HG03097 (cell line): Measurements from ENCODE around the gene CNGB1.
"Not testable (repeated sequence)": the region's sequence is repeated elsewhere in the genome, so short reads cannot be mapped to it uniquely, and the experiment has no call there.

ENCODE experiments used
- ATAC-seq: cut with Tn5 transposase; IDR thresholded peaks from one replicate; pipeline ENCODE4 v1.9.1; 2021; ENCODE audit not compliant: unreplicated experiment, low FRiP score

CNGB1 gene

DNA sequence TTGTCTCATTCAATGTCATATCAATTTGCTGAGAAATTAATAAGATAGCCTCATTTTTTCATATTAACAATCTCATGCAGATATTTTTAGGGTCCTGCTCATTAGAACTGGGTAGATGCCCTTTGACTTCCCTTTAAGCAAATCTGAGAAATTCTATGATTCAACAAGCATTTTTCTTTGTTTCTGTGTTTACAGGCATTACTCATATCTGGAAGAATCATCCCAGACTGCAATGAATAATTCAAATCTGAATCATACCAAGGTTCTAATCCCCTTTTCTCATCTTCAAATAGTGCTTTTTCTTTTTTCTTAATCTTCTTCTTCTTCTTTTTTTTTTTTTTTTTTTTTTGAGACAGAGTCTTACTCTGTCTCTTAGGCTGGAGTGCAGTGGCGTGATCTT lies 99.5 kb downstream of the CNGB1 start:
- no peak for ATAC-seq

GRCh38 chr16:57870753-57871454 lies 100.0 kb downstream of the CNGB1 start:
- no peak for ATAC-seq

GRCh38 chr16:57868913-57869520 lies 101.9 kb downstream of the CNGB1 start:
- no peak for ATAC-seq

- no peak for ATAC-seq
Observed at GRCh38 chr16:57867000-57867561, 103.8 kb downstream of the CNGB1 start.

DNA sequence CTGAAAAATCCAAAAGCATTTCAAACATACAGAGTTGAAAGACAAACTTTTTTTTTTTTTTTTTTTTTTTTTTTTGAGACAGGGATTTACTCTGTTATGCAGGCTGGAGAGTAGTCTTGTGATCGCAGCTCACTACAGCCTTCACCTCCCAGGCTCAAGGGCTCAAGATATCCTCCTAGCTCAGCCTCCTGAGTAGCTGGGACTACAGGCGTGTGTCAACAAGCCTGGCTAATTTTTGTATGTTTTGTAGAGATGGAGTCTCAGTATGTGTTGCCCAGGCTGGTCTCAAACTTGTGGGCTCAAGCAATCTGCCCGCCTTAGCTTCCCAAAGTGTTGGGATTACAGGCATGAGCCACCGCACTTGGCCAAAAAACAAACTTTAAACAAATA lies 104.4 kb downstream of the CNGB1 start:
- ATAC-seq = no peak

DNA sequence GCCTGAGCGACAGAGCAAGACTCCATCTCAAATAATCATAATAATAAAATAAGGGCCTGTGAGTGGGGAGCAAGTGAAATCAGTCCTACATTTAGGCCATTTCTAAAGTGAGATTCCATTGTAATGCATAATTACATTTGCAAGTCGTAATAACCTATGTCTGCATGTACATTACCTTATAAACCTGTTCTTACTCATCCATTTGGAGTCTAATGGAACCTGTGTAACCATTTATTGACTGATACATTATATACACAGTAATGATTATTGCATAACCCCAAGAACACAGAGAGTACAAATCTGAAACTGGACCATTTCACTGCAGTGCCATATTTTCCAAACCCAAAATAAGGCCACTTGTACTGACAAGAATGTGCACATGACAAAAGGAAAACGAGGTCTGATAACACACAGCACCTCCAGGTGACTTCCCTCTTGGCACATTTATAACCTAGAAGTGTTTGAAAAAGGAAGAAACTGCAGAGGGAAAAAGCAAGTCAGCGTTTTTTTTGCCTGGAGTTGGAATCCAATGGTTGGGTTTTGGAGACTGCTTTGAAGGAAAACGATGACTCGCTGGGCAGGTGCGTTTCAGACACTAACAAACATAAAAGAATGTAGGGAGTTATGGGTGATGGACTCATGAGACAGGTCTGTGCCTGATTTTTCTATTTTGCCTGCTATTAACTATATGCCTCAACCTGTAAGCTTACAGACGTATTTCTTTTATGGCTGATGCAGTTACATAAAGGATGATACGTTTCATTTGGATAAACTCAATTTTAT lies 105.0 kb downstream of the CNGB1 start:
- ATAC-seq = no peak

GRCh38 chr16:57863434-57864160 lies 107.3 kb downstream of the CNGB1 start:
- ATAC-seq = no peak

GRCh38 chr16:57862698-57863433 lies 108.1 kb downstream of the CNGB1 start:
- ATAC-seq = no peak

DNA sequence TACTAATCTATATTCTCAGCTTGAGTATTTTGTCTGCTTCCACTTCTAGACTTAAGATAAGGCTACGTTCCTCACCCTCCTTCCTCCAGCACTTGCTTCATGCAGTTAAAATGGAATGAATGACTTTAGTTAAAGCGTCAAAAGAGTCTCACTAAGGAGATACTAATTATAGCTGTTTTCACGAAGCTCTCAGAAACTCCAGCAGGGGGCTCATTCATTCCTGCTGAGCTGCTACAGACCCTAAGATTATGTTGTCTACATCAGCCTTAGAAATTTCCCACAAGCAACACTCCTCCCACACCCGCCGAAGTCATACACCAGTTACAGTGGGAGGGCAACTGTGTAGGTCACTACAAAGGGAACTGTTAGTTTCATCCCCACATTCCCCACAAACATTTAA lies 111.6 kb downstream of the CNGB1 start:
- ATAC-seq = no peak

GRCh38 chr16:57858635-57859034 lies 112.3 kb downstream of the CNGB1 start:
- ATAC-seq = no peak

GRCh38 chr16:57857991-57858390 lies 112.9 kb downstream of the CNGB1 start:
- not testable (repeated sequence) for ATAC-seq

GRCh38 chr16:57855188-57855587 lies 115.7 kb downstream of the CNGB1 start:
- ATAC-seq = no peak

DNA sequence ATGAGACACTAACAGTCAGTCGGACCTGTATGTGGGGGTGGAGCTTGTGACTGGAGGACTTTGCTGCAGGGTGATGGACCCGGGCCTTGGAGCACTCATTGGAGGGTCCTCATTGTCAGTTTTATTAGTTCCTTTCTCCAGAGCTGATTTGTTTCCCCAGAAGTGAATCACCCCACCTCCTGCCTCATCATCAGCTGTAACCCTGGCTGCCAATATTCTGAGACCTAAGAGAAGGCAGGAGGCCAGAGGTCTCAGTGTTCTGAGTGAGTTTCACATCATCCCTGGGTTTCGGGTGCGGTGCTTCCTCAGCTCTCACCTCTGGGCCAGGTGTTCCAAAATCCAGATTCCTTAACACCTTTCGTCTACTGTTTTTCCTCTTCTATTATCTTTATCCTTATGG lies 118.7 kb downstream of the CNGB1 start:
- ATAC-seq = no peak

DNA sequence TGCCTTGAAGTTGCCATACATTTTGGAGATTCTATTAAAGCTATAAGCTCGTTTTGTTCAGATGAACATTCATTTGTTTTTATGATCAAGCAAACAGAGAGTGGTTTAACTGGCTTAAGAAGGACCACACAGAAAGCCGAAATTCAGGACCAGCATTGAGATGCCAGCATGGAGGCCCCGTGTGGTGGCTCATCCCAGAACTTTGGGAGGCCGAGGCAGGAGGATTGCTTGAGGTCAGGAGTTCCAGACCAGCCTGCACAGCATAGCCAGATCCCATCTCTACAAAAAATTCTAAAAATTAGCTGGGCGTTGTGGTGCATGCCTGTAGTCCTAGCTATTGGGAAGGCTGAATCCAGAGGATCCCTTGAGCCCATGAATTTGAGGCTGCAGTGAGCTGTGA lies 122.7 kb downstream of the CNGB1 start:
- no peak for ATAC-seq

- not testable (repeated sequence) for ATAC-seq
Observed at GRCh38 chr16:57846931-57847330, 124.0 kb downstream of the CNGB1 start.

GRCh38 chr16:57846078-57846697 lies 124.7 kb downstream of the CNGB1 start:
- no peak for ATAC-seq

DNA sequence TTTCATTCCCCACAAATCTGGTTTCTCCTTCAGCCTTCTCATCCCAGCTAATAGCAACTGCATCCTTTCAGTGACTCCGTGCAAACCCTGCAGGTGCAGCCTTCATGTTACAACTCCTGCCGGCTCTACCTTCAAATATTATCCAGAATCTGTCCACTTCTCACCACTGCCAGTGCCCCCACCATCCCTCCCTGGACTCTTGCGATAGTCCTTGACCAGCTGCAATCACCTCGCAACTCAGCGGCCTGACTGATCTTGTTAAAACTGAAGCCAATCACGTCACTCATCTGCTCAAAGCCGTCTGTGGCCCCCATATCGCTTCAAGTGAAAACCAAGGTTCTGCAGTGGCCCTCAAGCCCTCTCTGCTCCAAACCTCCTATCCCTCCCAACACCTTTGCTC lies 125.8 kb downstream of the CNGB1 start:
- no peak for ATAC-seq

GRCh38 chr16:57844416-57845030 lies 126.4 kb downstream of the CNGB1 start:
- ATAC-seq = no peak

DNA sequence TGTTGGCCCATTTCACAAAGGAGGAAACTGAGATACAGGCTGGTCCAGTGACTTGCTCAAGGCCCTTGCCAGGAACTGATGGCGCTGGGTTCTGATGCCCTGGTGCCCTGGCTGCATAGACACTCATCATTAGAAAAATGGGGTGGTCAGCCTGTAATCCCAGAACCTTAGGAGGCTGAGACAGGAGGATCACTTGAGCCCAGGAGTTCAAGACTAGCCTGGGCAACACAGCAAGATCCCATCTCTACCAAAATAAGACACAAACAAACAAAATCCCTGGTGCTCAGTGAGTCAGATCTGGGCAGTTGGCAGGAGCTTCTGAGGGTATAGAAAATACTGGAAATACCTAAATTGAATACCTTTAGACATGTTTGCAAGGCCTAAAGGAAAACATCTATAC lies 127.5 kb downstream of the CNGB1 start:
- ATAC-seq = no peak
